ENCODE data around the gene SLC5A7.

- no peak for TF ChIP-seq CTCF (IDR thresholded peaks at IDR 0.05; ENCODE audit: poor library complexity, severe bottlenecking)
- no peak for TF ChIP-seq RAD21 (conservative IDR thresholded peaks at IDR 0.05)
- peak; percentile 56 for TF ChIP-seq POLR2AphosphoS5 (IDR thresholded peaks at IDR 0.05)
- no peak for TF ChIP-seq REST (IDR thresholded peaks at IDR 0.05; ENCODE audit: borderline replicate concordance)
- TF ChIP-seq MXI1 (conservative IDR thresholded peaks at IDR 0.05; ENCODE audit: poor library complexity, severe bottlenecking): no peak
- TF ChIP-seq EZH2 (IDR thresholded peaks at IDR 0.05; ENCODE audit: borderline replicate concordance, insufficient read depth, low read length, poor library complexity, severe bottlenecking): no peak
- no peak for TF ChIP-seq TAF1 (IDR thresholded peaks at IDR 0.05; ENCODE audit: low read depth)
Measured at GRCh38 chr2:108061439-108062042, 75.2 kb downstream of the SLC5A7 start.
